HepG2 (cell line): ENCODE measurements around the gene CC2D1B. TPM values are rescaled to one million over a fixed set of nuclear protein-coding genes. Genes with fewer than 3 reads are reported as not detected.

ENCODE experiments used
- BORCS8-MEF2B ChIP-seq: sonication (generic); formaldehyde crosslinking; IDR thresholded peaks from 2 replicates; pipeline ENCODE4 v1.8.0; 2022; ENCODE audit warnings: mild to moderate bottlenecking, missing genetic modification reagents
- DMAP1 ChIP-seq: IDR thresholded peaks from 2 replicates; pipeline ENCODE4 v1.6.1; 2016
- DNMT3B ChIP-seq: conservative IDR thresholded peaks from 2 replicates; pipeline ENCODE4 v1.6.1; 2016; ENCODE audit warnings: missing biosample characterization, control low read depth
- HMG20B ChIP-seq: conservative IDR thresholded peaks from 2 replicates; pipeline ENCODE4 v1.6.1; 2016; ENCODE audit warnings: missing genetic modification reagents, missing compliant biosample characterization
- IRF1 ChIP-seq: sonication (generic); formaldehyde crosslinking; IDR thresholded peaks from 2 replicates; pipeline ENCODE4 v1.4.0; 2020; ENCODE audit warnings: low read depth, mild to moderate bottlenecking, missing genetic modification reagents
- KLF16 ChIP-seq, 2 experiments: sonication (generic) in 1 of 2; formaldehyde crosslinking in 1 of 2; IDR thresholded peaks; 2 replicates each; pipeline versions ENCODE4 v1.6.1 to v1.8.0; 2016 to 2023; ENCODE audit warnings: missing genetic modification reagents in 2 of 2, missing compliant biosample characterization in 1 of 2
- MAFF ChIP-seq: IDR thresholded peaks from 2 replicates; pipeline ENCODE4 v1.6.1; 2011; ENCODE audit warnings: low read depth, low read length, improper control_type of control experiment
- MAFK ChIP-seq, 2 experiments: IDR thresholded peaks in 1 of 2; conservative IDR thresholded peaks in 1 of 2; 2 replicates each; pipeline ENCODE4 v1.6.1; 2011; ENCODE audit warnings: improper control_type of control experiment in 2 of 2, low read length in 2 of 2
- NFAT5 ChIP-seq: sonication (generic); formaldehyde crosslinking; IDR thresholded peaks from 2 replicates; pipeline ENCODE4 v1.4.0; 2020; ENCODE audit warnings: missing genetic modification reagents
- SNAI1 ChIP-seq: sonication (generic); formaldehyde crosslinking; IDR thresholded peaks from 2 replicates; pipeline ENCODE4 v1.5.0; 2020; ENCODE audit warnings: mild to moderate bottlenecking, missing genetic modification reagents, borderline replicate concordance
- THYN1 ChIP-seq: sonication (generic); formaldehyde crosslinking; IDR thresholded peaks from 2 replicates; pipeline ENCODE4 v1.8.1; 2023; ENCODE audit warnings: low read depth, mild to moderate bottlenecking, moderate library complexity, missing genetic modification reagents, borderline replicate concordance
- ZNF274 ChIP-seq: sonication (generic); formaldehyde crosslinking; IDR thresholded peaks from 2 replicates; pipeline ENCODE4 v1.5.1; 2020; ENCODE audit warnings: mild to moderate bottlenecking, missing genetic modification reagents
- ZNF501 ChIP-seq: sonication (generic); formaldehyde crosslinking; IDR thresholded peaks from 2 replicates; pipeline ENCODE4 v1.5.1; 2020; ENCODE audit warnings: mild to moderate bottlenecking, moderate library complexity, missing genetic modification reagents
- ZNF557 ChIP-seq: sonication (generic); formaldehyde crosslinking; IDR thresholded peaks from 2 replicates; pipeline ENCODE4 v1.4.0; 2020; ENCODE audit warnings: missing genetic modification reagents
- ZNF737 ChIP-seq: sonication (generic); formaldehyde crosslinking; IDR thresholded peaks from 2 replicates; pipeline ENCODE4 v1.5.0; 2020; ENCODE audit warnings: missing genetic modification reagents, mild to moderate bottlenecking, borderline replicate concordance
- ZNF878 ChIP-seq: sonication (generic); formaldehyde crosslinking; IDR thresholded peaks from 2 replicates; pipeline ENCODE4 v1.8.1; 2023; ENCODE audit warnings: mild to moderate bottlenecking, missing genetic modification reagents, moderate library complexity
- polyA plus RNA-seq, 8 experiments: library from polyadenylated mRNA; depleted of rRNA in 3 of 8; stranded (reverse) in 7 of 8; unstranded in 1 of 8; fragments of >200 nt; fragmentation: Illumina TruSeq in 4 of 8; extraction: Trizol in 4 of 8; gene quantifications; 2 replicates each; pipeline versions ENCODE4 v1.2.1 to v1.2.3, GENCODE V29; 2011 to 2016; ENCODE audit warnings: low read depth in 4 of 8, missing spikeins in 1 of 8, mixed read lengths in 1 of 8; ENCODE audit not compliant: insufficient read depth in 1 of 8
- total RNA-seq, 5 experiments: library from RNA; depleted of rRNA; stranded (reverse); fragments of >200 nt; fragmentation: Illumina TruSeq; extraction: Trizol; gene quantifications; 2 replicates each; pipeline ENCODE4 v1.2.3, GENCODE V29; 2016; ENCODE audit warnings: low read depth in 1 of 5
- TF ChIP-seq, protein P1 (sequence below), 2 experiments: sonication (generic) in 1 of 2; formaldehyde crosslinking in 1 of 2; IDR thresholded peaks; 2 replicates each; pipeline versions ENCODE4 v1.6.1 to v1.9.0; 2014 to 2022; ENCODE audit warnings: antibody characterized with exemption in 1 of 2, borderline replicate concordance in 1 of 2, inconsistent platforms in 1 of 2, low read depth in 1 of 2, missing genetic modification reagents in 1 of 2

The CC2D1B gene
- total and polyA plus RNA-seq, 2 of the 13 experiments (the other 11 are each of a cell fraction or from before 2014, with no cell fraction given), result 7.2 to 19.2 TPM

DNA sequence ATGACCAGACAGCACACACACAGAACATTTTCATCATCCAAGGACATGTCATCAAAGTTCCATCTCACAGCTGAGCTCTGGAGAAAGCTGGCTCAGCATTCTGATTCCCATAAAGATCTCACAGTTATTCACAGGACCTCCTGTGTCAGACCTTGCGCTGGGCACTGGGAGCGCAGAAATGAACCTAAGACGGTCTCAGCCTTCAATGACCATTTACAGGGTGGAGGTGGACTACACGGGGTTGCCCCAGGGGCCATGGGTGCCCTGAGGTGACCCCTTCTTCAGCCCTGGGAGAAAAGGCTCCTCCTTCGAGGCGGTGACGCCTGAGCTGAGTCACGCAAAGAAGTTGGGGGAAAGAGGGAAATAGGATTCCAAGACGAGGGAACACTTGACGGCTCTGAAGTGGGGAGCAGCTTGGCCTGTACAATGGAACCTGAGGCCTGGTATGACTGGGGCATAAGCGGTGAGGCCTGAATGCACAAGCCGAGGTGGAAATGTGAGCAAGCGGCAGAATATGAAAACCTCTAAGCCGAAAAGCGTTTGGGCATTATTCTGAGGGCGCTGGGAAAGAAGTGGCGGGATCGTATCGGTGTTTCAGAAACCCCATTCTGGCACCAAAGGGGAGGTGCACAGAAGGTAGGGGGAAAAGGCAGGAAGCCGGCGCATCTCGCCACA, 797 bp downstream of the CC2D1B start (continued):
- TF ChIP-seq, protein P1, sequence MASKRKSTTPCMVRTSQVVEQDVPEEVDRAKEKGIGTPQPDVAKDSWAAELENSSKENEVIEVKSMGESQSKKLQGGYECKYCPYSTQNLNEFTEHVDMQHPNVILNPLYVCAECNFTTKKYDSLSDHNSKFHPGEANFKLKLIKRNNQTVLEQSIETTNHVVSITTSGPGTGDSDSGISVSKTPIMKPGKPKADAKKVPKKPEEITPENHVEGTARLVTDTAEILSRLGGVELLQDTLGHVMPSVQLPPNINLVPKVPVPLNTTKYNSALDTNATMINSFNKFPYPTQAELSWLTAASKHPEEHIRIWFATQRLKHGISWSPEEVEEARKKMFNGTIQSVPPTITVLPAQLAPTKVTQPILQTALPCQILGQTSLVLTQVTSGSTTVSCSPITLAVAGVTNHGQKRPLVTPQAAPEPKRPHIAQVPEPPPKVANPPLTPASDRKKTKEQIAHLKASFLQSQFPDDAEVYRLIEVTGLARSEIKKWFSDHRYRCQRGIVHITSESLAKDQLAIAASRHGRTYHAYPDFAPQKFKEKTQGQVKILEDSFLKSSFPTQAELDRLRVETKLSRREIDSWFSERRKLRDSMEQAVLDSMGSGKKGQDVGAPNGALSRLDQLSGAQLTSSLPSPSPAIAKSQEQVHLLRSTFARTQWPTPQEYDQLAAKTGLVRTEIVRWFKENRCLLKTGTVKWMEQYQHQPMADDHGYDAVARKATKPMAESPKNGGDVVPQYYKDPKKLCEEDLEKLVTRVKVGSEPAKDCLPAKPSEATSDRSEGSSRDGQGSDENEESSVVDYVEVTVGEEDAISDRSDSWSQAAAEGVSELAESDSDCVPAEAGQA (IDR thresholded peaks at IDR 0.05; ENCODE audit: low read depth), result no peak
- TF ChIP-seq, protein P1 (CRISPR knock-in tag; IDR thresholded peaks at IDR 0.05; ENCODE audit: borderline replicate concordance), result no peak
- no peak for TF ChIP-seq DMAP1 (CRISPR knock-in tag)
- TF ChIP-seq MAFF, result peak; percentile 85
- TF ChIP-seq DNMT3B (CRISPR knock-in tag), result no peak
- no peak for TF ChIP-seq ZNF737 (CRISPR knock-in tag)
- TF ChIP-seq THYN1, result no peak
- no peak for TF ChIP-seq HMG20B (CRISPR knock-in tag)
- TF ChIP-seq SNAI1, result no peak
- no peak for TF ChIP-seq ZNF557
- TF ChIP-seq KLF16 (CRISPR knock-in tag; IDR thresholded peaks at IDR 0.05), result no peak
- no peak for TF ChIP-seq IRF1 (CRISPR knock-in tag)
- TF ChIP-seq NFAT5 (CRISPR knock-in tag), result no peak
- no peak for TF ChIP-seq BORCS8-MEF2B
- no peak for TF ChIP-seq ZNF501 (CRISPR knock-in tag)
- peak; percentile 82 to 83 for TF ChIP-seq MAFK (conservative IDR thresholded peaks at IDR 0.05 in 1 of 2, IDR thresholded peaks at IDR 0.05 in 1 of 2; ENCODE audit: low read length in 2 of 2)
- no peak for TF ChIP-seq ZNF878 (CRISPR knock-in tag)
- peak; percentile 3; the same call in 1 of the 2 replicates for TF ChIP-seq ZNF274 (CRISPR knock-in tag)
